AG09309 (cell line): ENCODE data around the gene UBC.
"Not testable (repeated sequence)": the region's sequence is repeated elsewhere in the genome, so short reads cannot be mapped to it uniquely, and the experiment has no call there.

Experiments
- DNase-seq: peaks from one replicate; pipeline ENCODE4 v3.0.0-alpha.2; 2010; ENCODE audit warnings: low read depth
- H3K4me3 ChIP-seq: 2 replicates; pipeline ENCODE4 v1.5.1; 2011; ENCODE audit warnings: mild to moderate bottlenecking, low read depth, low read length, moderate library complexity; ENCODE audit not compliant: control insufficient read depth
- TF ChIP-seq, protein P1 (sequence below): IDR thresholded peaks from 2 replicates; pipeline ENCODE4 v1.5.1; 2011; ENCODE audit warnings: mild to moderate bottlenecking, low read depth, low read length, inconsistent platforms; ENCODE audit not compliant: insufficient read depth, control insufficient read depth; ENCODE audit errors: missing control alignments

UBC gene

GRCh38 chr12:124896461-124896860, 18.0 kb downstream of the UBC start:
- DNase-seq, result no peak
- TF ChIP-seq, protein P1, sequence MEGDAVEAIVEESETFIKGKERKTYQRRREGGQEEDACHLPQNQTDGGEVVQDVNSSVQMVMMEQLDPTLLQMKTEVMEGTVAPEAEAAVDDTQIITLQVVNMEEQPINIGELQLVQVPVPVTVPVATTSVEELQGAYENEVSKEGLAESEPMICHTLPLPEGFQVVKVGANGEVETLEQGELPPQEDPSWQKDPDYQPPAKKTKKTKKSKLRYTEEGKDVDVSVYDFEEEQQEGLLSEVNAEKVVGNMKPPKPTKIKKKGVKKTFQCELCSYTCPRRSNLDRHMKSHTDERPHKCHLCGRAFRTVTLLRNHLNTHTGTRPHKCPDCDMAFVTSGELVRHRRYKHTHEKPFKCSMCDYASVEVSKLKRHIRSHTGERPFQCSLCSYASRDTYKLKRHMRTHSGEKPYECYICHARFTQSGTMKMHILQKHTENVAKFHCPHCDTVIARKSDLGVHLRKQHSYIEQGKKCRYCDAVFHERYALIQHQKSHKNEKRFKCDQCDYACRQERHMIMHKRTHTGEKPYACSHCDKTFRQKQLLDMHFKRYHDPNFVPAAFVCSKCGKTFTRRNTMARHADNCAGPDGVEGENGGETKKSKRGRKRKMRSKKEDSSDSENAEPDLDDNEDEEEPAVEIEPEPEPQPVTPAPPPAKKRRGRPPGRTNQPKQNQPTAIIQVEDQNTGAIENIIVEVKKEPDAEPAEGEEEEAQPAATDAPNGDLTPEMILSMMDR, result no peak
- no peak overlapping the region for H3K4me3 ChIP-seq

- H3K4me3 ChIP-seq, result no peak overlapping the region
- TF ChIP-seq, protein P1, result no peak
- DNase-seq, result no peak
These were observed 20.5 kb downstream of the UBC start for GRCh38 chr12:124893792-124894516.

DNA sequence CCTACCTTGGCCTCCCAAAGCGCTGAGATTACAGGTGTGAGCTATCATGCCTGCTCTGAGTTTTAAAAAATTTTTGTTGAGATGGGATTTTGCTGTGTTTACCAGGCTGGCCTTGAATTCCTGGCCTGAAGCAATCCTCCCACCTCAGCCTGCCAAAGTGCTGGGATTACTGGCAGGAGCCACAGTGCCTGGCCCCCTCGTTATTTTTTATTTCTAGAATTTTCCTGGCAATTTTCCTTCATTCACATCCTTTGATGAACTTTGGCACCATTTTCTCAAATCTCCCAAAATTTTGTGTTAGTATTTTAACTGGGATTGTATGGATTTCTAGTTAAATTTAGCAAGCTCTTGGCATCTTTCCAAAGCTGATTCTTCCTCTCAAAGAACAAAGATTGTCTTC, 26.2 kb downstream of the UBC start:
- no peak overlapping the region for H3K4me3 ChIP-seq
- no peak for DNase-seq
- TF ChIP-seq, protein P1, result no peak

DNA sequence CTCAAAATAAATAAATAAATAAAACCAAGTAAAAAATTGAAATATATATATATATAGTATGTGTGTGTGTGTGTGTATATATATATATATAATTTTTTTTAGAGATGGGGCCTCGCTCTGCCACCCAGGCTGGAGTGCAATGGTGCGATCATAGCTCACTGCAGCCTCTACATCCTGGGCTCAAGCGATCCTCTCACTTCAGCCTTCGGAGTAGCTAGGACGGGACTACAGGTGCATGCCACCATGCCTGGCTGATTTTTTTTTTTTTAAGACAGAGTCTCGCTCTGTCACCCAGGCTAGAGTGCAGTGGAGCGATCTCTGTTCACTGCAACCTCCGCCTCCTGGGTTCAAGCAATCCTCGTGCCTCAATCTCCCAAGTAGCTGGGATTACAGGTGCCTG, 26.7 kb downstream of the UBC start:
- not testable (repeated sequence) for H3K4me3 ChIP-seq, DNase-seq

- no peak for DNase-seq
- H3K4me3 ChIP-seq, result no peak overlapping the region
- TF ChIP-seq, protein P1, result no peak
These were observed 29.6 kb downstream of the UBC start for GRCh38 chr12:124884587-124885438.

GRCh38 chr12:124883263-124884130, 31.0 kb downstream of the UBC start:
- DNase-seq, result no peak
- TF ChIP-seq, protein P1, result no peak
- H3K4me3 ChIP-seq, result no peak overlapping the region

GRCh38 chr12:124881123-124881522, 33.3 kb downstream of the UBC start:
- TF ChIP-seq, protein P1, result no peak
- no peak overlapping the region for H3K4me3 ChIP-seq
- no peak for DNase-seq

DNA sequence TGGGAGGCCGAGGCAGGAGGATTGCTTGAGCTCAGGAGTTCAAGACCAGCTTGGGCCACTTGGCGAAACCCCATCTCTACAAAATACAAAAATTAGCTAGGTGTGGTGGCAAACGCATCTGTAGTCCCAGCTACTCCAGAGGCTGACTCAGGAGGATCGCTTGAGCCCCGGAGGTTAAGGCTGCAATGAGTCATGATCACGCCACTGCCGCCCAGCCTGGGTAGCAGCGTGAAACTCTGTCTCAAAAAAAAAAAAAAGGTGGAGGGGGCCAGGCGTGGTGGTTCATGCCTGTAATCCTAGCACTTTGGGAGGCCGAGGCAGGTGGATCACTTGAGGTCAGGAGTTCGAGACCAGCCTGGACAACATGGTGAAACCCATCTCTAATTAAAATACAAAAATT, 34.1 kb downstream of the UBC start:
- not testable (repeated sequence) for DNase-seq, H3K4me3 ChIP-seq
